Measurements from ENCODE around the gene PPY.

DNA sequence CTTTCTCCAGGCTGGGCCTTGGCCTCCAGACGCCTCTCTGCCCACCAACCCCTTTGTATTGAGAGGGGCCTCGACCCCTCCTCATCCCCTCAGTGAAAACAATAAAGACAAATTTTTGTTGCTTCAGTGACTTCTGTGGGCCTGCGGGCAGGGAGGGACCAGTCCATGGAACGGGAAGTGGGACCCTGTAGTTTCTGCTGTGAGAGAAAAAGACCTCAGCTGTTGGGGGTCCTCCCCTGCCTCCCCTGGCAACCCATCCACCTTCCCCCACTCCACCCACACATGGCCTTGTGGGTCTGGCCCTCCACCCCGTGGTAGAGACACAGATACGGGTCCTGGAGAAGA lies 3.5 kb downstream of the PPY start:
- TF ChIP-seq POLR2AphosphoS5 (IDR thresholded peaks at IDR 0.05), result no peak
- TF ChIP-seq, protein P1, sequence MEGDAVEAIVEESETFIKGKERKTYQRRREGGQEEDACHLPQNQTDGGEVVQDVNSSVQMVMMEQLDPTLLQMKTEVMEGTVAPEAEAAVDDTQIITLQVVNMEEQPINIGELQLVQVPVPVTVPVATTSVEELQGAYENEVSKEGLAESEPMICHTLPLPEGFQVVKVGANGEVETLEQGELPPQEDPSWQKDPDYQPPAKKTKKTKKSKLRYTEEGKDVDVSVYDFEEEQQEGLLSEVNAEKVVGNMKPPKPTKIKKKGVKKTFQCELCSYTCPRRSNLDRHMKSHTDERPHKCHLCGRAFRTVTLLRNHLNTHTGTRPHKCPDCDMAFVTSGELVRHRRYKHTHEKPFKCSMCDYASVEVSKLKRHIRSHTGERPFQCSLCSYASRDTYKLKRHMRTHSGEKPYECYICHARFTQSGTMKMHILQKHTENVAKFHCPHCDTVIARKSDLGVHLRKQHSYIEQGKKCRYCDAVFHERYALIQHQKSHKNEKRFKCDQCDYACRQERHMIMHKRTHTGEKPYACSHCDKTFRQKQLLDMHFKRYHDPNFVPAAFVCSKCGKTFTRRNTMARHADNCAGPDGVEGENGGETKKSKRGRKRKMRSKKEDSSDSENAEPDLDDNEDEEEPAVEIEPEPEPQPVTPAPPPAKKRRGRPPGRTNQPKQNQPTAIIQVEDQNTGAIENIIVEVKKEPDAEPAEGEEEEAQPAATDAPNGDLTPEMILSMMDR (IDR thresholded peaks at IDR 0.05), result no peak
